ENCODE results near the gene PASK. TPM values are rescaled to one million over a fixed set of nuclear protein-coding genes. Genes with fewer than 3 reads are reported as not detected.

Gene PASK
- total and polyA plus RNA-seq, 2 experiments from 2014 or later = 0.56 to 2.1 TPM

DNA sequence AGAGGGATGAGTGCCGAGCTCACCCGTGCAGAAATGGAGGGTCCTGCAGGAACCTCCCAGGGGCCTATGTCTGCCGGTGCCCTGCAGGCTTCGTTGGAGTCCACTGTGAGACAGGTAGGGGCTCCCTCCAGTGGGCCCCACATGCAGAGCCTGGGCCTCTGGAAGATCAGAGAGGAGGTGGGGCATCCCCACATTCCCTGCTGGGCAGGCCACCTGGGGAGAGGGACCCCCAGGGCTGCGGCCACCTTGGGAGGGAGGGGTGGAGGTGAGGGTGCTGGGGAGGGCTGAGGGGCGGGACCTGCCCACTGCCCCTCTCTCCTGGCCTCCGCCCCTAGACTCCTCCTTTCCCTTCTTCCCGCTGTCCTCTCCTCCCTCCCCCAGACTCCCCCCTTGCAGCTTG, 85.7 kb downstream of the PASK start:
- TF ChIP-seq EZH2phosphoT487 (IDR thresholded peaks at IDR 0.05; ENCODE audit: insufficient read depth, low read depth) (no peak), EZH2 (IDR thresholded peaks at IDR 0.05; ENCODE audit: insufficient read depth, poor library complexity, severe bottlenecking) (no peak)
- no peaks in the 10 kb centered on the region for H3K27me3 ChIP-seq (replicated peaks; ENCODE audit: insufficient read depth)
- no peak overlapping the region for H3K4me3 ChIP-seq
- in situ Hi-C loops (cut with MboI) = no loop called here
- H3K27ac ChIP-seq = no peak overlapping the region
- H3K4me1 ChIP-seq (ENCODE audit: insufficient read depth) = no peaks in the 10 kb centered on the region
- WGBS, 2 experiments (ENCODE audit: low coverage in 1 of 2, low lambda C conversion rate in 2 of 2, missing lambda C conversion rate in 2 of 2) = 73% methylated on average over 5 to 8 of the region's 8 CpGs
- no peaks in the 10 kb centered on the region for H3K9me3 ChIP-seq (ENCODE audit: low read depth)
- no peaks in the 10 kb centered on the region for H3K36me3 ChIP-seq (ENCODE audit: low read depth)
- H4K20me1 ChIP-seq (ENCODE audit: insufficient read depth) = no peaks in the 10 kb centered on the region
- H3K9me2 ChIP-seq (ENCODE audit: insufficient read depth) = no peaks in the 10 kb centered on the region
- H3F3A ChIP-seq (ENCODE audit: insufficient read depth) = no peaks in the 10 kb centered on the region
- no peak overlapping the region for H3K4me2 ChIP-seq (ENCODE audit: unreplicated experiment)
- no peak for DNase-seq
- no peak overlapping the region for H2AFZ ChIP-seq
- H3K79me2 ChIP-seq (ENCODE audit: insufficient read depth) = no peaks in the 10 kb centered on the region
- H3K9ac ChIP-seq = no peak overlapping the region

DNA sequence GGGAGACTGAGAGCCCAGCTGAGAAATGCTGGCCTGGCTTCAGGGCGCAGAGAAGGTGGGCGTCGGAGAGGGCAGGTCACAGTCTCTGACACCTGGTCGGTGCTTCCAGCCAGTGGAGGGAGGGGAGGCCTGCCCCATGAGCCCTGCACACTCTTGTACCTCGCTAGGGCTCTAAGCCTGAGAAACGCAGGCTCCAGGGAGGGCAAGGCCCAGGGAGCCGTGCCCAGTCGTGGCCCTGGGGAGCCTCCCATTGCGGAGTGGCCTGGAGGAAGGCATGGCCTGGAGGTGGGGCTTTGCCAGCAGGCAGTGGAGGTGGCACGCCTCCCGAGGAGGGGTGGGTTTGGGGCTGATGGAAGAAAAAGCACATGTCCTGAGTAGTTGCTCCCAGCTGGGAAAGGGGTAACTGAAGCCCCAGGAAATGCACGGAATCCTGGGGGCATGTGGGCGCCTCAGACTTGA, 86.2 kb downstream of the PASK start:
- H3K79me2 ChIP-seq (ENCODE audit: insufficient read depth) = no peaks in the 10 kb centered on the region
- no peaks in the 10 kb centered on the region for H3K27me3 ChIP-seq (replicated peaks; ENCODE audit: insufficient read depth)
- H3K9me3 ChIP-seq (ENCODE audit: low read depth) = no peaks in the 10 kb centered on the region
- no peaks in the 10 kb centered on the region for H3K9me2 ChIP-seq (ENCODE audit: insufficient read depth)
- no peaks in the 10 kb centered on the region for H3K4me1 ChIP-seq (ENCODE audit: insufficient read depth)
- no peak for DNase-seq
- no peak overlapping the region for H3K4me2 ChIP-seq (ENCODE audit: unreplicated experiment)
- H2AFZ ChIP-seq = no peak overlapping the region
- no peaks in the 10 kb centered on the region for H3F3A ChIP-seq (ENCODE audit: insufficient read depth)
- no peak for TF ChIP-seq EZH2 (IDR thresholded peaks at IDR 0.05; ENCODE audit: insufficient read depth, poor library complexity, severe bottlenecking)
- no peak for TF ChIP-seq EZH2phosphoT487 (IDR thresholded peaks at IDR 0.05; ENCODE audit: insufficient read depth, low read depth)
- no peak overlapping the region for H3K9ac ChIP-seq
- 62 to 63% methylated on average over 13 of the region's 13 CpGs for WGBS, 2 experiments (ENCODE audit: low coverage in 1 of 2, low lambda C conversion rate in 2 of 2, missing lambda C conversion rate in 2 of 2)
- no peak overlapping the region for H3K4me3 ChIP-seq
- H3K27ac ChIP-seq = no peak overlapping the region
- in situ Hi-C loops (cut with MboI) = no loop called here
- no peaks in the 10 kb centered on the region for H4K20me1 ChIP-seq (ENCODE audit: insufficient read depth)
- no peaks in the 10 kb centered on the region for H3K36me3 ChIP-seq (ENCODE audit: low read depth)

DNA sequence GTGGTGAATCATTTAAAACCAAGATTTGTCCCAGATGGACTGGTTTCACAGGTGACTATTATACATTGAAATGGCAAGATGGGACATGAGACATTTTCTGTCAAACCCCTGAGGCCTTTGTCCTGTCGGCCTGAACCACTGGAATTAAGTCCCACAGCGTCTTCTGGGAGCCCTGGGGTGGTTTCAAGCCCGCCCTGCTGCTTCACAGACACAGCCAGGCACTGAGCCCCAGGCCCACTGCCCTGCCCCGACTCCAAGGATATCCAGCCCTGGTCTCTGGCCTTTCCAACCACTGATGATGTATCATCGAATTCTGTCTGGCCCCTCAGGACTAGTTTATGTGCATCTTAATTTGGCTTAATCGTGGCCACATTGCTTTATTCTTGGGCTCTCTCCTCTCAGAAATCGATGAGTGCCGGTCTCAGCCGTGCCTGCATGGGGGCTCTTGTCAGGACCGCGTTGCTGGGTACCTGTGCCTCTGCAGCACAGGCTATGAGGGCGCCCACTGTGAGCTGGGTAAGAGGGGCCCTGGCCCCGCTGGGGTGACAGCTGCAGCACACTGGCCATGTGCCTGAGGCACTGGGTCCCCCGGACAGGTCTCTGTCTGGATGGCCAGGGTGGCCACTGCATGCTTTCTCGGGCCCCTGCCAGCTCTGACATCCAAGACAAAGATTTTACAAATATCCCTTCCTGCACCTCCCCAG, 86.7 kb downstream of the PASK start:
- Histone ChIP-seq H3K4me1 (ENCODE audit: insufficient read depth) (no peaks in the 10 kb centered on the region), H2AFZ (no peak overlapping the region), H3K36me3 (ENCODE audit: low read depth) (no peaks in the 10 kb centered on the region), H3K79me2 (ENCODE audit: insufficient read depth) (no peaks in the 10 kb centered on the region), H3K27ac (no peak overlapping the region), H3F3A (ENCODE audit: insufficient read depth) (no peaks in the 10 kb centered on the region), H3K9ac (no peak overlapping the region), H3K4me2 (ENCODE audit: unreplicated experiment) (no peak overlapping the region), H3K9me2 (ENCODE audit: insufficient read depth) (no peaks in the 10 kb centered on the region), H4K20me1 (ENCODE audit: insufficient read depth) (no peaks in the 10 kb centered on the region), H3K27me3 (replicated peaks; ENCODE audit: insufficient read depth) (no peaks in the 10 kb centered on the region), H3K4me3 (no peak overlapping the region), H3K9me3 (ENCODE audit: low read depth) (no peaks in the 10 kb centered on the region)
- DNase-seq = no peak
- WGBS, 2 experiments (ENCODE audit: low coverage in 1 of 2, low lambda C conversion rate in 2 of 2, missing lambda C conversion rate in 2 of 2) = 67 to 73% methylated on average over 15 of the region's 15 CpGs
- in situ Hi-C loops (cut with MboI) = no loop called here
- TF ChIP-seq EZH2phosphoT487 (IDR thresholded peaks at IDR 0.05; ENCODE audit: insufficient read depth, low read depth) = no peak
- no peak for TF ChIP-seq EZH2 (IDR thresholded peaks at IDR 0.05; ENCODE audit: insufficient read depth, poor library complexity, severe bottlenecking)

DNA sequence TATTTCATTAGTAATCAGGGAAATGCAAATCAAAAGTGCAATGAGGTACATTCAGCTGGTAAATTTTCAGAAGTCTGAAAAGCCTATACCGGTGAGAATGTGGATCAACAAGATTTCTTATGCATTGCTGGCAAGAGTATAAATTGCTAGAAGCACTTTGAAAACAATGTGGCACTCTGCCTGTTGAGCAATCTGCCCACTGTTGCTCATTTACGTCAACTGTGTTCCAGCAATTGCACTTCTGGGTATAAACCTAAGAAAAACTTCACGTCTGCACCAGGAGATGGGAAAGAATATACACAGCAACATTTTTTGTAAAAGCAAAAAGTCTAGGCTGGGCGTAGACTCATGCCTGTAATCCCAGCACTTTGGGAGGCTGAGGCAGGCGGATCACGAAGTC, 88.0 kb downstream of the PASK start:
- no peak overlapping the region for H3K4me2 ChIP-seq (ENCODE audit: unreplicated experiment)
- H3K27ac ChIP-seq = no peak overlapping the region
- peak; percentile 30 for DNase-seq
- no peak overlapping the region for H3K9ac ChIP-seq
- no peaks in the 10 kb centered on the region for H3K79me2 ChIP-seq (ENCODE audit: insufficient read depth)
- no peaks in the 10 kb centered on the region for H4K20me1 ChIP-seq (ENCODE audit: insufficient read depth)
- in situ Hi-C loops (cut with MboI) = no loop called here
- H3K4me3 ChIP-seq = no peak overlapping the region
- no peak for TF ChIP-seq EZH2 (IDR thresholded peaks at IDR 0.05; ENCODE audit: insufficient read depth, poor library complexity, severe bottlenecking)
- no peaks in the 10 kb centered on the region for H3K9me2 ChIP-seq (ENCODE audit: insufficient read depth)
- H2AFZ ChIP-seq = no peak overlapping the region
- no peaks in the 10 kb centered on the region for H3K9me3 ChIP-seq (ENCODE audit: low read depth)
- no peaks in the 10 kb centered on the region for H3K36me3 ChIP-seq (ENCODE audit: low read depth)
- H3K4me1 ChIP-seq (ENCODE audit: insufficient read depth) = no peaks in the 10 kb centered on the region
- H3F3A ChIP-seq (ENCODE audit: insufficient read depth) = no peaks in the 10 kb centered on the region
- 88 to 90% methylated on average over 6 of the region's 6 CpGs for WGBS, 2 experiments (ENCODE audit: low coverage in 1 of 2, low lambda C conversion rate in 2 of 2, missing lambda C conversion rate in 2 of 2)
- no peaks in the 10 kb centered on the region for H3K27me3 ChIP-seq (replicated peaks; ENCODE audit: insufficient read depth)

Small RNAs within 50 kb of the gene (small RNA-seq; reads per million reads assigned to genes)
- not detected for gene AC005237.2 (ENCODE audit: low read depth, low replicate concordance)

Other genes starting within 250 kb of the PASK start
- gene CROCC2, start 243.1 kb downstream of the PASK start, total RNA-seq (2014; rRNA removed; shearing (Covaris generic)) = under 0.01 and 2.4 TPM in 2 replicates
- gene CROCC2, start 243.1 kb downstream of the PASK start, polyA plus RNA-seq (2016; fragmentation: Nextera tagmentation; extraction: Ambion mirVana) = not detected in 2 replicates
- 29.4 and 36.2 TPM in 2 replicates for gene SNED1, start 150.9 kb downstream of the PASK start, total RNA-seq (2014; rRNA removed; shearing (Covaris generic))
- gene SNED1, start 150.9 kb downstream of the PASK start, polyA plus RNA-seq (2016; fragmentation: Nextera tagmentation; extraction: Ambion mirVana) = 6.1 and 7.7 TPM in 2 replicates
- 21.0 and 39.8 TPM in 2 replicates for gene MTERF4, start 47.2 kb downstream of the PASK start, total RNA-seq (2014; rRNA removed; shearing (Covaris generic))
- 15.1 and 15.8 TPM in 2 replicates for gene MTERF4, start 47.2 kb downstream of the PASK start, polyA plus RNA-seq (2016; fragmentation: Nextera tagmentation; extraction: Ambion mirVana)
- gene PPP1R7, start 995 bp upstream of the PASK start, total RNA-seq (2014; rRNA removed; shearing (Covaris generic)) = 44.6 and 53.1 TPM in 2 replicates
- 107 and 110 TPM in 2 replicates for gene PPP1R7, start 995 bp upstream of the PASK start, polyA plus RNA-seq (2016; fragmentation: Nextera tagmentation; extraction: Ambion mirVana)
- gene ANO7, start 39.2 kb upstream of the PASK start, total RNA-seq (2014; rRNA removed; shearing (Covaris generic)) = 0.22 and 0.38 TPM in 2 replicates
- gene ANO7, start 39.2 kb upstream of the PASK start, polyA plus RNA-seq (2016; fragmentation: Nextera tagmentation; extraction: Ambion mirVana) = 2.6 TPM in 2 replicates
- gene HDLBP, start 166.2 kb upstream of the PASK start, total RNA-seq (2014; rRNA removed; shearing (Covaris generic)) = 707 and 711 TPM in 2 replicates
- 602 and 613 TPM in 2 replicates for gene HDLBP, start 166.2 kb upstream of the PASK start, polyA plus RNA-seq (2016; fragmentation: Nextera tagmentation; extraction: Ambion mirVana)
- 480 and 499 TPM in 2 replicates for gene SEPTIN2, start 166.5 kb upstream of the PASK start, total RNA-seq (2014; rRNA removed; shearing (Covaris generic))
- 512 and 518 TPM in 2 replicates for gene SEPTIN2, start 166.5 kb upstream of the PASK start, polyA plus RNA-seq (2016; fragmentation: Nextera tagmentation; extraction: Ambion mirVana)
- gene FARP2, start 206.8 kb upstream of the PASK start, total RNA-seq (2014; rRNA removed; shearing (Covaris generic)) = 39.0 and 45.9 TPM in 2 replicates
- gene FARP2, start 206.8 kb upstream of the PASK start, polyA plus RNA-seq (2016; fragmentation: Nextera tagmentation; extraction: Ambion mirVana) = 30.9 and 39.7 TPM in 2 replicates